ENCODE results near the gene ASXL2. TPM values are rescaled to one million over a fixed set of nuclear protein-coding genes. Genes with fewer than 3 reads are reported as not detected.

ASXL2 gene
- total and polyA plus RNA-seq, 2 of the 13 experiments (the other 11 are each of a cell fraction or from before 2014, with no cell fraction given) = 12.1 to 19.2 TPM

- TF ChIP-seq REPIN1 (CRISPR knock-in tag; IDR thresholded peaks at IDR 0.05; ENCODE audit: borderline replicate concordance, low read depth) (peak; percentile 44; the same call in 1 of the 2 replicates), FOSL1 (CRISPR knock-in tag; IDR thresholded peaks at IDR 0.05; ENCODE audit: borderline replicate concordance) (no peak), PPARG (CRISPR knock-in tag; conservative IDR thresholded peaks at IDR 0.05) (no peak; the same call in 1 of the 2 replicates), RARG (CRISPR knock-in tag; IDR thresholded peaks at IDR 0.05; ENCODE audit: low read depth) (no peak), ZNF777 (CRISPR knock-in tag; IDR thresholded peaks at IDR 0.05) (no peak), SSRP1 (CRISPR knock-in tag; IDR thresholded peaks at IDR 0.05) (no peak), ZFP37 (CRISPR knock-in tag; IDR thresholded peaks at IDR 0.05; ENCODE audit: borderline replicate concordance) (no peak), HES4 (CRISPR knock-in tag; IDR thresholded peaks at IDR 0.05; ENCODE audit: borderline replicate concordance) (no peak), DMTF1 (CRISPR knock-in tag; IDR thresholded peaks at IDR 0.05) (no peak), SNAPC4 (CRISPR knock-in tag; IDR thresholded peaks at IDR 0.05) (no peak), FOXP4 (CRISPR knock-in tag; IDR thresholded peaks at IDR 0.05) (peak; percentile 67), PTBP1 (IDR thresholded peaks at IDR 0.05; ENCODE audit: low read depth, low read length, poor library complexity, severe bottlenecking) (no peak), NR1H2 (CRISPR knock-in tag; IDR thresholded peaks at IDR 0.05; ENCODE audit: borderline replicate concordance, low read depth) (no peak), ZNF790 (CRISPR knock-in tag; IDR thresholded peaks at IDR 0.05; ENCODE audit: borderline replicate concordance) (no peak), NRL (CRISPR knock-in tag; IDR thresholded peaks at IDR 0.05; ENCODE audit: borderline replicate concordance) (no peak), ZBTB26 (CRISPR knock-in tag; IDR thresholded peaks at IDR 0.05; ENCODE audit: borderline replicate concordance) (no peak), ATF3 (CRISPR knock-in tag; IDR thresholded peaks at IDR 0.05) (peak; percentile 45; the same call in 1 of the 2 replicates), GATA4 (IDR thresholded peaks at IDR 0.05; ENCODE audit: borderline replicate concordance, low read depth) (no peak)
Observed at GRCh38 chr2:25692737-25693445, 185.4 kb downstream of the ASXL2 start (continued).
